Activated T-cell treated with anti-CD3 and anti-CD28 coated beads for 1 hour (primary cell): ENCODE measurements around the gene SLC25A20.
"Not testable (repeated sequence)": the region's sequence is repeated elsewhere in the genome, so short reads cannot be mapped to it uniquely, and the experiment has no call there.

Experiments
- DNase-seq: peaks from one replicate; pipeline ENCODE4 v3.0.0-alpha.2; 2020; ENCODE audit warnings: low read depth

The SLC25A20 gene

GRCh38 chr3:48845170-48845569 lies 53.5 kb downstream of the SLC25A20 start:
- no peak for DNase-seq

- DNase-seq = no peak
Observed at GRCh38 chr3:48837163-48837562, 61.5 kb downstream of the SLC25A20 start.

GRCh38 chr3:48835650-48836366 lies 62.9 kb downstream of the SLC25A20 start:
- DNase-seq = no peak

- DNase-seq = no peak
Observed at GRCh38 chr3:48832684-48833083, 66.0 kb downstream of the SLC25A20 start.

- no peak for DNase-seq
Observed at GRCh38 chr3:48830715-48831114, 68.0 kb downstream of the SLC25A20 start.

GRCh38 chr3:48829525-48829924 lies 69.2 kb downstream of the SLC25A20 start:
- DNase-seq = not testable (repeated sequence)

GRCh38 chr3:48827874-48828273 lies 70.8 kb downstream of the SLC25A20 start:
- not testable (repeated sequence) for DNase-seq

GRCh38 chr3:48826451-48826850 lies 72.2 kb downstream of the SLC25A20 start:
- no peak for DNase-seq

- no peak for DNase-seq
Observed at GRCh38 chr3:48820612-48821324, 77.9 kb downstream of the SLC25A20 start.

- no peak for DNase-seq
Observed at GRCh38 chr3:48819234-48820221, 79.2 kb downstream of the SLC25A20 start.

GRCh38 chr3:48811524-48811923 lies 87.2 kb downstream of the SLC25A20 start:
- no peak for DNase-seq
